HG02973 (cell line): Measurements from ENCODE around the gene CGB7.
"Not testable (repeated sequence)": the region's sequence is repeated elsewhere in the genome, so short reads cannot be mapped to it uniquely, and the experiment has no call there.

Experiments used
- ATAC-seq: cut with Tn5 transposase; IDR thresholded peaks from one replicate; pipeline ENCODE4 v1.9.1; 2021; ENCODE audit warnings: moderate library complexity; ENCODE audit not compliant: unreplicated experiment

CGB7 gene

GRCh38 chr19:49057636-49058234 is at the start of gene CGB7:
TSS of gene CGB7 (minus strand) at chr19:49057749. CDS start at chr19:49055375, 2,374 bp downstream.
- no peak for ATAC-seq

- no peak for ATAC-seq
Measured at GRCh38 chr19:49106648-49107135, 49.1 kb upstream of the CGB7 start.

- ATAC-seq = no peak
Measured at GRCh38 chr19:49104229-49104864, 46.8 kb upstream of the CGB7 start.

- ATAC-seq = no peak
Measured at GRCh38 chr19:49103331-49104085, 46.0 kb upstream of the CGB7 start.

- ATAC-seq = no peak
Measured at GRCh38 chr19:49102303-49102702, 44.8 kb upstream of the CGB7 start.

- no peak for ATAC-seq
Measured at GRCh38 chr19:49101160-49101559, 43.6 kb upstream of the CGB7 start.

GRCh38 chr19:49098795-49099194 is 41.2 kb upstream of the CGB7 start:
- no peak for ATAC-seq

- no peak for ATAC-seq
Measured at GRCh38 chr19:49097453-49098288, 40.1 kb upstream of the CGB7 start.

- ATAC-seq = no peak
Measured at GRCh38 chr19:49094505-49095482, 37.2 kb upstream of the CGB7 start.

- ATAC-seq = no peak
Measured at GRCh38 chr19:49092686-49093085, 35.1 kb upstream of the CGB7 start.

- ATAC-seq = no peak
Measured at GRCh38 chr19:49091391-49092038, 34.0 kb upstream of the CGB7 start.

- ATAC-seq = no peak
Measured at GRCh38 chr19:49086296-49086695, 28.7 kb upstream of the CGB7 start.

GRCh38 chr19:49085868-49086232 is 28.3 kb upstream of the CGB7 start:
- ATAC-seq = no peak

GRCh38 chr19:49085020-49085867 is 27.7 kb upstream of the CGB7 start, which contains the start of gene SNRNP70:
TSS of gene SNRNP70 (plus strand) at chr19:49085451. CDS start at chr19:49086415, 964 bp downstream.
- ATAC-seq = peak; percentile 72

GRCh38 chr19:49084206-49085019 is 26.9 kb upstream of the CGB7 start:
- no peak for ATAC-seq

- no peak for ATAC-seq
Measured at GRCh38 chr19:49081273-49081672, 23.7 kb upstream of the CGB7 start.

- ATAC-seq = no peak
Measured at GRCh38 chr19:49080392-49080791, 22.8 kb upstream of the CGB7 start.

GRCh38 chr19:49074869-49075268 is 17.3 kb upstream of the CGB7 start:
- ATAC-seq = not testable (repeated sequence)
